ENCODE data around the gene CENPN. TPM values are rescaled to one million over a fixed set of nuclear protein-coding genes. Genes with fewer than 3 reads are reported as not detected.
A peak's percentile ranks its signal among the peaks of the same experiment; 100 is the strongest.

CENPN gene
- total and polyA plus RNA-seq, 10 donors, result 2.2 to 12.7 (median 6.2) TPM

GRCh38 chr16:80993307-80993706 lies 13.7 kb upstream of the CENPN start:
- no peak overlapping the region for H3K4me3 ChIP-seq
- H3K27ac ChIP-seq, result no peak overlapping the region
- no peaks in the 10 kb centered on the region for H3K27me3 ChIP-seq (replicated peaks in 1 of 7)
- peaks cover 0 to 29% (median 16%) of the 10 kb centered on the region in 6 donors for H3K4me1 ChIP-seq
- intact Hi-C loops (cut with DNase I; ENCODE audit: low total_unique reads), result no loop called here
- peaks cover 0 to 39% (median 6%) of the 10 kb centered on the region in 6 donors for H3K36me3 ChIP-seq
- no peak for TF ChIP-seq POLR2AphosphoS5 (IDR thresholded peaks at IDR 0.05)
- TF ChIP-seq POLR2A (IDR thresholded peaks at IDR 0.05), result no peak
- TF ChIP-seq CTCF (IDR thresholded peaks at IDR 0.05 in 8 of 11, conservative IDR thresholded peaks at IDR 0.05 in 3 of 11), result no peak
- 73 to 75% (median 74%) methylated on average over 6 of the region's 6 CpGs for WGBS, 5 donors
- no peaks in the 10 kb centered on the region for H3K9me3 ChIP-seq
- no peak for DNase-seq

- Histone ChIP-seq H3K9me3 (no peaks in the 10 kb centered on the region), H3K27ac (no peak overlapping the region), H3K27me3 (replicated peaks in 1 of 7) (no peaks in the 10 kb centered on the region), H3K4me3 (no peak overlapping the region), H3K4me1 (peaks cover 0 to 32% (median 17%) of the 10 kb centered on the region in 6 donors), H3K36me3 (peaks cover 0 to 39% (median 6%) of the 10 kb centered on the region in 6 donors)
- no peak for DNase-seq
- TF ChIP-seq POLR2AphosphoS5 (IDR thresholded peaks at IDR 0.05), result no peak
- intact Hi-C loops (cut with DNase I; ENCODE audit: low total_unique reads), result no loop called here
Observed at GRCh38 chr16:80993834-80994233, 13.2 kb upstream of the CENPN start.

- DNase-seq, result no peak
- H3K4me1 ChIP-seq, result peaks cover 0 to 32% (median 17%) of the 10 kb centered on the region in 6 donors
- no peak overlapping the region for H3K4me3 ChIP-seq
- intact Hi-C loops (cut with DNase I; ENCODE audit: low total_unique reads), result no loop called here
- H3K27me3 ChIP-seq (replicated peaks in 1 of 7), result no peaks in the 10 kb centered on the region
- no peaks in the 10 kb centered on the region for H3K9me3 ChIP-seq
- H3K36me3 ChIP-seq, result peaks cover 0 to 39% (median 6%) of the 10 kb centered on the region in 6 donors
- no peak overlapping the region for H3K27ac ChIP-seq
- TF ChIP-seq CTCF (IDR thresholded peaks at IDR 0.05 in 8 of 11, conservative IDR thresholded peaks at IDR 0.05 in 3 of 11) (no peak), POLR2AphosphoS5 (IDR thresholded peaks at IDR 0.05) (no peak), POLR2A (IDR thresholded peaks at IDR 0.05) (no peak)
Observed at GRCh38 chr16:80994451-80994850, 12.6 kb upstream of the CENPN start.

GRCh38 chr16:80996688-80997138 lies 10.3 kb upstream of the CENPN start:
- Histone ChIP-seq H3K36me3 (peaks cover 0 to 23% (median 3%) of the 10 kb centered on the region in 6 donors), H3K4me3 (peak overlapping the region in 7 of 8 donors; percentile 13 to 64 (median 31)), H3K27ac (peak overlapping the region; percentile 38 to 79 (median 74)), H3K9me3 (no peaks in the 10 kb centered on the region), H3K27me3 (replicated peaks in 1 of 7) (no peaks in the 10 kb centered on the region), H3K4me1 (peaks cover 0 to 37% (median 17%) of the 10 kb centered on the region in 6 donors)
- DNase-seq, result no peak
- TF ChIP-seq POLR2AphosphoS5 (IDR thresholded peaks at IDR 0.05), result no peak
- TF ChIP-seq CTCF (IDR thresholded peaks at IDR 0.05 in 8 of 11, conservative IDR thresholded peaks at IDR 0.05 in 3 of 11), result no peak
- TF ChIP-seq POLR2A (IDR thresholded peaks at IDR 0.05), result no peak
- intact Hi-C loops (cut with DNase I; ENCODE audit: low total_unique reads), result no loop called here
- 28 to 35% (median 33%) methylated on average over 4 of the region's 4 CpGs for WGBS, 5 donors
